ENCODE results near the gene CSNK1A1.
A peak's percentile ranks its signal among the peaks of the same experiment; 100 is the strongest.
"Not testable (repeated sequence)": the region's sequence is repeated elsewhere in the genome, so short reads cannot be mapped to it uniquely, and the experiment has no call there.

Gene CSNK1A1

DNA sequence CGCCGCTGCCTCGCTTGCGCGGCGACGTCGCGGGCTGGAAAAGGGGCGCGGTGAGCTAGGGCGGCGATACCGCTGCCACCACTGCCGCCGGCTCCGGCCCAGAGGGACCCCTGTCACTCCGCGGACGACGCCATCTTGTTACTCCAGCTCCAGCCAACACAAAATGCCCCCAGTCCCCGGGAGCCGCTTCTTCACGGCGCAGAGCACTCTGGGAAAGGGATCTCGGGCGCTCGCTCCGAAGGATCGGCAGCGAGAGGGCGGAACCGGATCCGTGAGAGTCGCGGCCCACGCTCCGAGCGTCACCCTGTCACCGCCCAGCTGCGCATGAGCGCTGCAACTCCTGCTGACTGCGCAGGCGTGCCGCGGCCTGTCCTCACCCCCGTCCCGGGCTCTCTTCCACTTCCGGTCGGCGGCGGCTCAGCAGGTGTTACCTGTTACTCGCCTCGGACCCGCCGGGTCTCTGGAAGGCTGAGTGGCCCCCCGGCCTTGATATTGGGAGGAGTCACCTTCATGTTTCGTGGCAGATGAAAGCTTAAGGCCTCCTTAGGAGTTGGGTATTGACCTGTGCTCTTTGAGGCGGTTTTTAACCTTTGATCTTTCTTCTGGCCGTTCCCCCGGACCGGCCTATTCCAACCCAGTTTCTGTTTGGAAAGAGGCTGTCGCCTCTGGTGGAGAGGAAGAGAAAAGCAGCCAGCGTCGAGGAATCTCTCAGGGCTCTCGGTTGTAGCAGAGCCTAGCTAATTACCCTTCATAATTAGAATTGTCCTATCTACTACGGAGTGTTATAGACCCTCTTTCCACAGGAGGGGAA lies at the start of gene CSNK1A1:
Gene CSNK1A1, minus strand, starts transcription at position 213 of the 811 bp plus-strand sequence. CDS start 475 bp downstream, outside the sequence.
- DNase-seq: peak; percentile 92

GRCh38 chr5:149600932-149601331 lies 49.7 kb upstream of the CSNK1A1 start:
- no peak for DNase-seq

DNA sequence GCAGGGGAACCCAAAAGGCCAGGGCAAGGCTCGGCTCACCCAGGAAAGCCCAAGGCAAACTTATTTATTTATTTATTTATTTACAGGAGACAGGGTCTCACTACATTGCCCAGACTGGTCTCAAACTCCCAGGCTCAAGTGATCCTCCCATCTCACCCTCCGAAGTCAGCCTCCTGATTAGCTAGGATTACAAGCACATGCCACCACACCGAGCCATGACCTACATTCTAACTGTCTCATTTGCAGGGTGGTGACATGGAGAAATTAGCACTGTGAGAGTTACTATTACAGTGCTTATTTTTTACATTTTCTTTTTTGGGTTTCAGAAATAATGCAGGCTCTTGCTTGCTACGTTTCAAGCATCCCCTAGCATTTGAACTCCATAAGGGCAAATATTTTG lies 48.1 kb upstream of the CSNK1A1 start:
- no peak for DNase-seq

GRCh38 chr5:149598966-149599365 lies 47.7 kb upstream of the CSNK1A1 start:
- DNase-seq: no peak

DNA sequence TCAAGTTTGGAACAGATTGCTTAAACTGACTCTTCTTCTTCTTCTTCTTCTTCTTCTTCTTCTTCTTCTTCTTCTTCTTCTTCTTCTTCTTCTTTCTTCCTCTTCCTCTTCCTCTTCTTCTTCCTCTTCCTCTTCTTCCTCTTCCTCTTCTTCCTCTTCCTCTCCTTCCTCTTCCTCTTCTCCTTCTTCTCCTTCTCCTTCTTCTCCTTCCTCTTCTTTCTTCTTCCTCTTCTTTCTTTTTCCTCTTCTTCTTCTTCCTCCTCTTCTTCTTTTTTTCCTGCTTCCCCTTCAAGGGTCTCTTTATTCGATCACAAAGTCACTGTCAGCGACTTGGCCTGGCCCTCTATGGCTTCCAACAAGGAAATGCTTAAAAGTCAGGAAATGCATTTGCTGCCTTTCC lies 47.0 kb upstream of the CSNK1A1 start:
- not testable (repeated sequence) for DNase-seq

DNA sequence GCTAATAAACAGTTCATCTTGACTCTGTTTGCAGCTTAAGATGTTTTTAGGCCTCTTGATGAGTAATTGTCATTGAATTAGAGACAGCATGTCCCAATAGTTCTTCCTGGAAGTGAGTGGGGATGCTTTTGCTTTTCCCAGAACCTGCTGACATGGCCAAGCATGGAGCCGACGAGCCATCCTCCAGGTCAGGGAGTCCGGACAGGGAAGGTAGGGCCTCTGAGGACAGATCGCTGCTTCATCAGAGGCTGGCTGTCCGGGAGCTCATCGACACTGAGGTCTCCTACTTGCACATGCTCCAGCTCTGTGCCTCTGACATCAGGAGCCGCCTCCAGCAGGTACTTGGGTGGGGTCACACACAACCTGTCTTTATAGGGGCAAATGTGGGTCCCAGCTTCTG lies 46.4 kb upstream of the CSNK1A1 start:
- no peak for DNase-seq

GRCh38 chr5:149596712-149597111 lies 45.5 kb upstream of the CSNK1A1 start:
- DNase-seq: no peak

DNA sequence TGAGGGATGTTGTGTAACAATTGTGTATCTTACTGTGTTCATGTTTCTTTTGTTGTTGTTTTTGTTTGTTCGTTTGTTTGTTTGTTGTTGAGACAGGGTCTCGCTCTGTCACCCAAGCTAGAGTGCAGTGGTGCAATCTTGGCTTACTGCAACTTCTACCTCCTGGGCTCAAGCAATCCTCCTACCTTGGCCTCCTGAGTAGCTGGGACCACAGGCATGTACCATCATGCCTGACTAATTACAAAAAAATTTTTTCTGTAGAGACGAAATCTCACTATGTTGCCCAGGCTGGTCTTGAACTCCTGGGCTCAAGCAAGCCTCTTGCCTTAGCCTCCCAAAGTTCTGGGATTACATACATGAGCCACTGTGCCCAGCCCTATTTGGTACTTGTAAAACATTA lies 43.9 kb upstream of the CSNK1A1 start:
- DNase-seq: not testable (repeated sequence)

DNA sequence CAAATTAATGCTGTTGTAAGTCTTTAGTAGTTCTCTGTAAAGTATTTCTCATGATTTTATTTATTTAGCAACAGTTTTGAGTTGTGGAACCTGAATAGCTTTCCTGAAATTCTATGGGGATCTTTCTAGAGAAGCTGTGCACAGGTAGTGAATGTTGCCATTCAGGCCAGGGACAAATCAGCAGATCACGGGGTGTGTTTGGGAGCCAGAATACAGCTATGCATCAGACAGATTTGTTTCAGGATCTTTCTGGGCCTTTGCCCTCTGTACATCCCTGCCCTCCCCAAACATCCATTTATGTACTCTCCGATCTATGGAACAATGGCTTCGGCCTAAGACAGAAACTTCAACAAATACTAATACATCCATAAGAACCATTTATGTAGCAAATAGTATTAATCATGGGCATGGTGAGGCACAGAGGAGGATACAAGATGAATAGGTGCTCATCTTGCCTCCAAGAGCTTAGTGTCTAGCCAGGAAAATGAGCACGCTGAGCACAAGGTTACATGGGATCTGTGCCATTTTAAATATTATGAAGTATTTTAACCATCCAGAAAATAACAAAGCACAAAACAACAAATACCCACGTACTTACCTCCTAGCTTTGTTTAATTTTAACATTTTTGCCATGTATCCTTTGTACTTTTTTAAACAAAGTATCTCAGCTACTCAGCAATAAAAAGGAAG lies 43.1 kb upstream of the CSNK1A1 start:
- no peak for DNase-seq

- no peak for DNase-seq
Observed at GRCh38 chr5:149593370-149593769, 42.1 kb upstream of the CSNK1A1 start.

DNA sequence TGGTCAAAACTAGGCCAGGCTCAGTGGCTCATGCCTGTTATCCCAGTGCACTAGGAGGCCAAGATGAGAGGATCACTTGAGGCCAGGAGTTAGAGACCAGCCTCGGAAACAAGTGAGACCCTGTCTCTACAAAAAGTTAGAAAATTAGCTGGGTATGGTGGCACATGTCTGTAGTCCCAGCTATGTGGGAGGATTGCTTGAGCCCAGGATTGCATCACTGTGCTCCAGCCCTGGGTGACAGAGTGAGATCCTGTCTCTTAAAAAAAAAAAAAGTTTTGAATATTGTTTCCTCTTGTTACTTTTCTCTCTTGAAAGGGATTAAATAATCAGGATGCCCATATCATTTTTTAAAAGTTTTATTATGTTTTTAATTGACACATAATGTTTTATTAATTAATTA lies 37.7 kb upstream of the CSNK1A1 start:
- DNase-seq: no peak

- no peak for DNase-seq
Observed at GRCh38 chr5:149586708-149587318, 35.6 kb upstream of the CSNK1A1 start.

DNA sequence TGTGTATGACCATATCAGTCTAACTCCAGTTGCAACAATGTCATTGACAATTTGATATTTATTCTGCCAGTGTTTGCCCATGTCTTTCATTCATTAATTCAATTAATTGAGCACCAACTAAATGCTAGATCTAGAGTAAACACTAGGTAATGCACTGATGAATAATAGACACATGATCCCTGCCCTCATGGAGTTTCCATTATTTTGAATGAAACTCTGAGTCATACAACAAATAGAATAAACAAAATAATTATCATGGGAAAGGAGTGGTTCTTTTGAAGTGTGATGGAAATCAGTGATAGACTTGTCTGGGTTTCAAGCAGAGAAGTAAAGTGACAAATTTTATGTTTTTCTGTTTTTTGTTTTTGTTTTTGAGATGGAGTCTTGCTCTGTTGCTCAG lies 34.7 kb upstream of the CSNK1A1 start:
- no peak for DNase-seq

DNA sequence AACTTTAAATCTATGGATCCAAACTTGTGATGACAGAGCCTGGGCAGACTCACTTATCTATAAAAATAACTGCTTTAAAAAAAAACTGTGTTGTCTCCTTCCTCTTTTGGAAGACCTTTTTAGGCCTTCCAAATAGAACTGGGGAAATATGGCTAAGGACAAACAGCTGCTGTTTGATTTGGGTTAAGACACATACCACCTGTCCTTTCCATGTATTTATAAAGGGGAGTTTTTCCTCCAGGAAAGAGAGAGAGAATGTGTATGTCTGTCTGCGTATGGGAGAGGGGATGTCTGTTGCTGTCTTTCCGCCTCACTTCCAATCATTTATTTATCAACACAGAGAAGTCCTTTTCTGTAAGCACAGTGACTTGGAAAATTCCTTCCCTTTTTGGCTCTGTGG lies 32.9 kb upstream of the CSNK1A1 start:
- DNase-seq: no peak

- peak; percentile 65 for DNase-seq
Observed at GRCh38 chr5:149583394-149583793, 32.2 kb upstream of the CSNK1A1 start.

DNA sequence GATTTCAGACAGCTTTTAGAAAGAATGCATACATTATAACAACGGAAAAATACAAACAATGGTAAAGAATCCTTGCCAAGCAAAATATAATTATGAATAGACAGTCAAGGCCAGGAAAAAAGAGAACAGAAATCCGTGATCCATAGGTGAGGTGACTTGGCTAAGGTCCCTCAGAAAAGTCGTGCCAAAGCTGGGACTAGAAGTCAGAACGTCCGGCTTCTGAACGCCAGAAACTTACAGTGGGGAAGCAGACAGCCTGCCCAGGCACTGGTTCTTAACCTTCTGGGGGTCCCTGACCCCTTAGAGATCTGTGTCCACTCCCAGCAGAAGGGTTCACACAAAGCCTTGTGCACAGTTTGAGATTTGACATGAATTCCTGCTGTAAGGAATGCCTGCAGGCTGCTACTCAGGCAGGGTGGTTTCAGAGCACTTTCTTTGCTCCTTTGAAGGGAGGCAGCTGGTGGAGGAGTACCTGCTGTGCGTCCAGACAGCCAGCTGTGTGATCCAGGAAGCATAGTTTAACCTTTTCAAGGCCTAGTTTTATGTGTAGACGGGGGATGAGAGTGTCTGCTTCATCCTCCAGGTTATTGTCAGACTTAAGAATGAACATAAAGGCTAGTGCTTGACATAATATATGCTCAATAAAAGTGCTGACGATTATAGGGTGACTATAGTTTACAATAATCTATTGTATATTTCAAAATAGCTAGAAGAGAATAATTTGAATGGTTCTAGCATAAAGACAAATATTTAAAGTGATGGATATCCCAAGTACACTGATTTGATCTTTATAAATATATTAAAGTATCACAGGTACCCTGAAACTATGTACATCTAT lies 30.9 kb upstream of the CSNK1A1 start:
- DNase-seq: no peak

DNA sequence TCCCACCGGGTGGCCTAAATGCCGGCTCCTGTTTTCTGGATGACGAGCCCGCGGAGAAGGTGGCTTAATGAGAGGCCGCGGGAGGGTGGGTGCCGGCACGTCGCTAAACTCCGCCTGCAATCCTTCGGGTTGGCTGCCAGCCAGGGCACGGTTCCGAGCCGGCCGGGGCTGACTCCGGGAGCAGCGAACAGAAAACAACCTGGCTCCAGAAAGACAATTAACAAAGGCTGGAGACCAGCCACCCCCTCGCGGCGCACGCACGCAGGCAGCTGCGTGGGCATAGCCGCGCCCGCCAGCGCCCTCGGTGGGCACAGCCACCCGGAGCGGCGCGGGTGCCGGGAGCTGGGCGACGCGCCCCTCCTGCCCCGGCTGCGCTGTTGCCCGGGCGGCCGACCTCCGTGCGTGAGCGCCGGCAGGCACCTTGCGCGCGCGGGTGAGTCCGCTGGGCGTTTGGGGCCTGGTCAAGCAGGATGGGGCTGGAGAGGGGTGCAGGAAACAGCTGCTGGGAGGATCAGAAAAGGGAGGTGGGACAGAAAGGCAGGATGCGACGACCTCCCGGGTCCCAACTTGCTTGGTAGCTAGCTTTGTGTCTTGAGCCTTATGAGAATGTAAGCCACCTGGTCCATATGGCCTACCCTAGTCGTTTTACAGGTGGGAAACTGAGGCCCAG lies 30.1 kb upstream of the CSNK1A1 start, which contains the start of gene ARHGEF37:
Gene ARHGEF37, plus strand, starts transcription at position 307 of the 670 bp plus-strand sequence. CDS start 16,272 bp downstream, outside the sequence.
- peak; percentile 19 for DNase-seq

- DNase-seq: no peak
Observed at GRCh38 chr5:149580808-149581191, 29.6 kb upstream of the CSNK1A1 start.

DNA sequence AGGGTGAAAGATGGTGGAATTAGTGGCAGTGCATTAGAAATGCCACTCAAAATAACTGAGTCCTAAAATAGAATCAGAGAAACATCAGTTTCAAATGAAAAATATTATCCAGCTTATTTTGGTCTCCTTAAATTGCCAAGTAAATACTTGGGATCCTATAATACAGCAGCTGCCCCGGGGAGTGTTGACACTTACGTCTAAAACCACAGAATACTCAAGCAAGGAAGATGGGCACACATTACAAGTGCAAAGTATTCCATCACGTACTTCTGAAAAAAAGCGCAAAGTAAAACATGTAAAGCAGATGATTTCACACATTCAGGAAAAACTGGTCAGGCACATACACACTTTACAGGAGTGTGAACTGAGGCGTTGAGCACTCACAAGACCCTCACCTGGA lies 27.7 kb upstream of the CSNK1A1 start:
- no peak for DNase-seq

DNA sequence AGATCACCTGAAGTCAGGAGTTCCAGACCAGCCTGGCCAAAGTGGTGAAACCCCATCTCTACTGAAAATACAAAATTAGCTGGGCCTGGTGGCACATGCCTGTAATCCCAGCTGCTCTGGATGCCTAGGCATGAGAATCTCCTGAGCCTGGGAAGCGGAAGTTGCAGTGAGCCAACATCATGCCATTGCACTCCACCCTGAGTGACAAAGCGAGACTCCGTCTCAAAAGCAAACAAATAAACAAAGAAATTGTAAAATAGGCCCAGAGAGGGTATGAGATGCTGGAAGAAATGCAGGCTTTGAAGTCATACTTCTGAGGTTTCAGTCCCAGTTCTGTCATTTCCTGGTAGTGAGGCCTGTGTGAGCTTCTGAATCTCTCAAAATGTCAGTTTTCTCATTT lies 24.8 kb upstream of the CSNK1A1 start:
- DNase-seq: no peak

- no peak for DNase-seq
Observed at GRCh38 chr5:149575131-149575530, 23.9 kb upstream of the CSNK1A1 start.

- no peak for DNase-seq
Observed at GRCh38 chr5:149572576-149573231, 21.5 kb upstream of the CSNK1A1 start.
